ENCODE data around the gene CCR6. TPM values are rescaled to one million over a fixed set of nuclear protein-coding genes. Genes with fewer than 3 reads are reported as not detected.

Gene CCR6
- total and polyA plus RNA-seq, 4 donors, result 0.16 to 0.39 (median 0.32) TPM

DNA sequence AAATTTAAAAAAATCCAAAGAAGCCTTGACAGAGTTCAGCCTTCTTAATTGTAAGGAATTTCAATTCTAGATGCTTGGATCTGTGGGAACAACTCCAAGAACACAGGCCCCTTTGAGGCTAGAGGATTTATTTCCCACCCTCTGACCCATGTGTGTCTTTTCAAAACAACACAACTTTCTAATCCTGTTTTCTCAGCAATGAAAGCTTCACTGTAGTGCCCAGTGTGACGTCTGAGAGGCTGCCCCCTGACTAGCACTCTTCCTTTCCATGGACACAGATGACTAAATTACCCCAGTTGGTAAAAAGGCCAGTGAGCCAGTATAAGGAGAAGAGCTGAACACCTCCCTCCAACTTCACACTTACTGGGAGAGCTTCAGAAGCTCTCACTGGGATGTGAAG is 16.5 kb upstream of the CCR6 start:
- peaks cover 0 to 3% (median 0%) of the 10 kb centered on the region in 4 donors for H3K9me3 ChIP-seq (ENCODE audit: control insufficient read depth in 4 of 4, insufficient read depth in 3 of 4, low read length in 3 of 4)
- ATAC-seq (ENCODE audit: insufficient read depth, low FRiP score) (no peak), DNase-seq (peak in 2 of 3 donors; percentile 28 to 46)
- H3K4me1 ChIP-seq (ENCODE audit: control insufficient read depth in 5 of 5, insufficient read depth in 5 of 5, low read length in 5 of 5), result no peaks in the 10 kb centered on the region
- H3K4me3 ChIP-seq, result no peak overlapping the region
- no peaks in the 10 kb centered on the region for H3K36me3 ChIP-seq (ENCODE audit: control insufficient read depth in 4 of 4, insufficient read depth in 4 of 4, low read length in 4 of 4)
- H3K27ac ChIP-seq (ENCODE audit: low read depth in 1 of 2, low read length in 1 of 2), result no peak overlapping the region
- H3K9ac ChIP-seq (ENCODE audit: insufficient read depth in 1 of 2, low read length in 2 of 2), result no peak overlapping the region
- WGBS, 2 donors, result 70 to 73% methylated on average over 1 of the region's 1 CpG
- H3K27me3 ChIP-seq (ENCODE audit: control insufficient read depth in 3 of 3, insufficient read depth in 3 of 3, low read length in 2 of 3), result no peaks in the 10 kb centered on the region
- TF ChIP-seq, protein P1, sequence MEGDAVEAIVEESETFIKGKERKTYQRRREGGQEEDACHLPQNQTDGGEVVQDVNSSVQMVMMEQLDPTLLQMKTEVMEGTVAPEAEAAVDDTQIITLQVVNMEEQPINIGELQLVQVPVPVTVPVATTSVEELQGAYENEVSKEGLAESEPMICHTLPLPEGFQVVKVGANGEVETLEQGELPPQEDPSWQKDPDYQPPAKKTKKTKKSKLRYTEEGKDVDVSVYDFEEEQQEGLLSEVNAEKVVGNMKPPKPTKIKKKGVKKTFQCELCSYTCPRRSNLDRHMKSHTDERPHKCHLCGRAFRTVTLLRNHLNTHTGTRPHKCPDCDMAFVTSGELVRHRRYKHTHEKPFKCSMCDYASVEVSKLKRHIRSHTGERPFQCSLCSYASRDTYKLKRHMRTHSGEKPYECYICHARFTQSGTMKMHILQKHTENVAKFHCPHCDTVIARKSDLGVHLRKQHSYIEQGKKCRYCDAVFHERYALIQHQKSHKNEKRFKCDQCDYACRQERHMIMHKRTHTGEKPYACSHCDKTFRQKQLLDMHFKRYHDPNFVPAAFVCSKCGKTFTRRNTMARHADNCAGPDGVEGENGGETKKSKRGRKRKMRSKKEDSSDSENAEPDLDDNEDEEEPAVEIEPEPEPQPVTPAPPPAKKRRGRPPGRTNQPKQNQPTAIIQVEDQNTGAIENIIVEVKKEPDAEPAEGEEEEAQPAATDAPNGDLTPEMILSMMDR (IDR thresholded peaks at IDR 0.05; ENCODE audit: control extremely low read depth, extremely low read depth), result no peak

DNA sequence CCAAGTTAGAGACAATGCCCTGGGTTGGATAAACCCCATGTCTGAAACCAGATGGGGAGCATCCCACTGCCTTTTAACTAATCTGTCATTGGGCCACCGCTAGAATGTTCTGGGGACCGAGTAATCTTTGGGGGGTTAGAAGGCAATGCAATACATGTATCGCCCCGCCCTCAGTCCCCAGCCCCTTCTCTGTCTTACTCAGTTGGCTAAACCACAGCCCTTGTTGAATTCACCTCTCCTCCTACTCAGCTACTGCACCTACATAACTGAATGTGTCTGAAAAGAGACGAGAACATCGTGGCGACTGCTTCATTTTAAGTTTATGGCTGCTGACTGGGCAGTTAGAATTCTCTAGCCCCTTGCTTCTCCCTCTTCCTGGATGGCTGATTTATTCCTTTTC is 15.1 kb upstream of the CCR6 start:
- Histone ChIP-seq H3K27ac (ENCODE audit: low read depth in 1 of 2, low read length in 1 of 2) (no peak overlapping the region), H3K4me1 (ENCODE audit: control insufficient read depth in 5 of 5, insufficient read depth in 5 of 5, low read length in 5 of 5) (no peaks in the 10 kb centered on the region), H3K9ac (ENCODE audit: insufficient read depth in 1 of 2, low read length in 2 of 2) (no peak overlapping the region), H3K27me3 (ENCODE audit: control insufficient read depth in 3 of 3, insufficient read depth in 3 of 3, low read length in 2 of 3) (no peaks in the 10 kb centered on the region), H3K36me3 (ENCODE audit: control insufficient read depth in 4 of 4, insufficient read depth in 4 of 4, low read length in 4 of 4) (no peaks in the 10 kb centered on the region), H3K4me3 (no peak overlapping the region), H3K9me3 (ENCODE audit: control insufficient read depth in 4 of 4, insufficient read depth in 3 of 4, low read length in 3 of 4) (peaks cover 0 to 3% (median 0%) of the 10 kb centered on the region in 4 donors)
- ATAC-seq (ENCODE audit: insufficient read depth, low FRiP score) (no peak), DNase-seq (no peak)
- TF ChIP-seq, protein P1 (IDR thresholded peaks at IDR 0.05; ENCODE audit: control extremely low read depth, extremely low read depth), result no peak
- WGBS, 2 donors, result 83 to 92% methylated on average over 7 of the region's 7 CpGs

GRCh38 chr6:167108278-167108677 is 14.6 kb upstream of the CCR6 start:
- 93 to 98% methylated on average over 5 of the region's 5 CpGs for WGBS, 2 donors
- DNase-seq, result no peak
- H3K4me3 ChIP-seq, result no peak overlapping the region
- no peak overlapping the region for H3K9ac ChIP-seq (ENCODE audit: insufficient read depth in 1 of 2, low read length in 2 of 2)
- TF ChIP-seq, protein P1 (IDR thresholded peaks at IDR 0.05; ENCODE audit: control extremely low read depth, extremely low read depth), result no peak
- H3K9me3 ChIP-seq (ENCODE audit: control insufficient read depth in 4 of 4, insufficient read depth in 3 of 4, low read length in 3 of 4), result peaks cover 0 to 3% (median 0%) of the 10 kb centered on the region in 4 donors
- H3K4me1 ChIP-seq (ENCODE audit: control insufficient read depth in 5 of 5, insufficient read depth in 5 of 5, low read length in 5 of 5), result no peaks in the 10 kb centered on the region
- H3K36me3 ChIP-seq (ENCODE audit: control insufficient read depth in 4 of 4, insufficient read depth in 4 of 4, low read length in 4 of 4), result no peaks in the 10 kb centered on the region
- no peaks in the 10 kb centered on the region for H3K27me3 ChIP-seq (ENCODE audit: control insufficient read depth in 3 of 3, insufficient read depth in 3 of 3, low read length in 2 of 3)
- no peak for ATAC-seq (ENCODE audit: insufficient read depth, low FRiP score)
- no peak overlapping the region for H3K27ac ChIP-seq (ENCODE audit: low read depth in 1 of 2, low read length in 1 of 2)

DNA sequence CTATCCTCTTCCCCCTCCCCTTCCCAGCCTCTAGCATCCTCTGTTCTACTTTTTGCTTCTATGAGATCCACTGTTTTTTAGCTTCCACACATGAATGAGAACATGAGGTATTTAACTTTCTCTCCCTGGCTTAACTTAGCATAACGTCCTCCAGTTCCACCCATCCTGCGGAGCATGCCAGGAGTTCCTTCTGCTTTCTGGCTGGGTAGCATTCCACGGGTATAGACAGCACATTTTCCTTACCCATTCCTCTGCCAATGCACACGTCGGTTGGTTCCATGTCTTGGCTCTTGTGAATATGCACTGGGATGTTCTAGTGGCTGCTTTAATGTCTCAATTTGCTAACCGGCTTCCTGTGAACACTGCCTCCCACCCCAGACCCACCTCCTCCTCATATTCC is 13.2 kb upstream of the CCR6 start:
- Histone ChIP-seq H3K27me3 (ENCODE audit: control insufficient read depth in 3 of 3, insufficient read depth in 3 of 3, low read length in 2 of 3) (no peaks in the 10 kb centered on the region), H3K4me1 (ENCODE audit: control insufficient read depth in 5 of 5, insufficient read depth in 5 of 5, low read length in 5 of 5) (no peaks in the 10 kb centered on the region), H3K9me3 (ENCODE audit: control insufficient read depth in 4 of 4, insufficient read depth in 3 of 4, low read length in 3 of 4) (peaks cover 0 to 3% (median 0%) of the 10 kb centered on the region in 4 donors), H3K4me3 (no peak overlapping the region), H3K36me3 (ENCODE audit: control insufficient read depth in 4 of 4, insufficient read depth in 4 of 4, low read length in 4 of 4) (no peaks in the 10 kb centered on the region), H3K27ac (ENCODE audit: low read depth in 1 of 2, low read length in 1 of 2) (no peak overlapping the region), H3K9ac (ENCODE audit: insufficient read depth in 1 of 2, low read length in 2 of 2) (no peak overlapping the region)
- DNase-seq (no peak), ATAC-seq (ENCODE audit: insufficient read depth, low FRiP score) (no peak)
- TF ChIP-seq, protein P1 (IDR thresholded peaks at IDR 0.05; ENCODE audit: control extremely low read depth, extremely low read depth), result no peak
- 70 to 76% methylated on average over 6 of the region's 6 CpGs for WGBS, 2 donors

Measured in lung (tissue), 12 donors.